A549 (cell line): ENCODE measurements around the gene FPR1. TPM values are rescaled to one million over a fixed set of nuclear protein-coding genes. Genes with fewer than 3 reads are reported as not detected.

ENCODE experiments used
- ATAC-seq, 2 experiments: fragments of 200-7000 bp in 1 of 2; fragments of >200 bp in 1 of 2; cut with Nextera tagmentation in 1 of 2; cut with Tn5 transposase in 1 of 2; 3 replicates each; pipeline versions ENCODE4 v1.8.0 to v1.9.1; 2018 to 2020; ENCODE audit warnings: mild to moderate bottlenecking in 1 of 2, moderate library complexity in 1 of 2
- CTCF ChIA-PET: fragments of 300-600 bp; sonication (Branson Sonifier 250); formaldehyde crosslinking; extraction: SDS; loops from one replicate; lab custom pipeline; 2021; ENCODE audit warnings: antibody characterized with exemption, inconsistent platforms; lab: Yijun Ruan, JAX
- POLR2A ChIA-PET: fragments of 350-600 bp; formaldehyde crosslinking; extraction: SDS; loops from one replicate; lab custom pipeline; 2021; ENCODE audit warnings: antibody characterized with exemption, inconsistent platforms; lab: Yijun Ruan, JAX
- DNase-seq, 2 experiments: peaks; one replicate each; pipeline versions ENCODE4 v3.0.0 to v3.0.0-alpha.2; 2011 to 2016; ENCODE audit warnings: low read depth in 1 of 2, low spot score in 1 of 2
- FAIRE-seq: peaks from 2 replicates; lab custom pipeline; 2011; peaks lifted over from hg19 to GRCh38; lab: Jason Lieb, UNC
- H3K27ac ChIP-seq, 2 experiments: fragments of >200 bp; sonication (Bioruptor Twin); formaldehyde crosslinking; 3 replicates each; pipeline ENCODE4 v1.5.1; 2016 to 2017
- H3K4me1 ChIP-seq: fragments of >200 bp; sonication (Bioruptor Twin); formaldehyde crosslinking; 3 replicates; pipeline ENCODE4 v1.6.1; 2016
- H3K4me2 ChIP-seq: fragments of >200 bp; sonication (Bioruptor Twin); formaldehyde crosslinking; 3 replicates; pipeline ENCODE4 v1.6.1; 2016
- H3K4me3 ChIP-seq: fragments of >200 bp; sonication (Bioruptor Twin); formaldehyde crosslinking; 3 replicates; pipeline ENCODE4 v1.5.1; 2016
- H3K9me3 ChIP-seq: fragments of >200 bp; sonication (Bioruptor Twin); formaldehyde crosslinking; 3 replicates; pipeline ENCODE4 v1.6.1; 2016
- BHLHE40 ChIP-seq: IDR thresholded peaks from 2 replicates; pipeline ENCODE4 v1.6.1; 2012; ENCODE audit warnings: low read depth, low read length, inconsistent platforms
- CBX8 ChIP-seq: fragments of 200-600 bp; sonication (generic); IDR thresholded peaks from 2 replicates; pipeline ENCODE4 v1.6.1; 2016
- CEBPB ChIP-seq, 2 experiments: fragments of >200 bp in 1 of 2; sonication (Bioruptor Twin) in 1 of 2; formaldehyde crosslinking in 1 of 2; IDR thresholded peaks; 2 replicates each; pipeline ENCODE4 v1.6.1; 2012 to 2016
- HDAC2 ChIP-seq: fragments of 200-600 bp; sonication (generic); IDR thresholded peaks from 2 replicates; pipeline ENCODE4 v1.6.1; 2016
- HEYL ChIP-seq: fragments of 250-450 bp; sonication (Bioruptor Pico); IDR thresholded peaks from 2 replicates; pipeline ENCODE4 v1.8.0; 2021; ENCODE audit warnings: mild to moderate bottlenecking, moderate library complexity
- HOXA7 ChIP-seq: fragments of 250-450 bp; sonication (Bioruptor Pico); IDR thresholded peaks from 2 replicates; pipeline ENCODE4 v1.5.0; 2020; ENCODE audit warnings: mild to moderate bottlenecking, moderate library complexity
- HOXB13 ChIP-seq: fragments of 250-450 bp; sonication (Bioruptor Pico); IDR thresholded peaks from 2 replicates; pipeline ENCODE4 v1.5.0; 2020; ENCODE audit warnings: low read depth, mild to moderate bottlenecking, moderate library complexity
- HOXB5 ChIP-seq: fragments of 250-450 bp; sonication (Bioruptor Pico); IDR thresholded peaks from 2 replicates; pipeline ENCODE4 v1.5.0; 2020; ENCODE audit warnings: mild to moderate bottlenecking, moderate library complexity
- MAX ChIP-seq: IDR thresholded peaks from 2 replicates; pipeline ENCODE4 v1.6.1; 2012
- MAZ ChIP-seq: fragments of 150-350 bp; IDR thresholded peaks from 2 replicates; pipeline ENCODE4 v1.6.1; 2014; ENCODE audit warnings: antibody characterized with exemption, low read depth, low read length, borderline replicate concordance
- NFE2L2 ChIP-seq: fragments of 150-350 bp; conservative IDR thresholded peaks from 2 replicates; pipeline ENCODE4 v1.6.1; 2014; ENCODE audit warnings: low read length
- PHF8 ChIP-seq: fragments of 200-600 bp; sonication (generic); IDR thresholded peaks from 2 replicates; pipeline ENCODE4 v1.6.1; 2016; ENCODE audit warnings: low read depth, mild to moderate bottlenecking, antibody characterized with exemption, moderate library complexity, borderline replicate concordance
- REST ChIP-seq: fragments of 200-600 bp; sonication (generic); IDR thresholded peaks from 2 replicates; pipeline ENCODE4 v1.6.1; 2016; ENCODE audit warnings: antibody characterized with exemption, mild to moderate bottlenecking, moderate library complexity
- SREBF2 ChIP-seq: fragments of 450-650 bp; IDR thresholded peaks from 2 replicates; pipeline ENCODE4 v1.6.1; 2014; ENCODE audit warnings: mild to moderate bottlenecking, moderate library complexity
- ZC3H11A ChIP-seq: fragments of 450-650 bp; IDR thresholded peaks from 2 replicates; pipeline ENCODE4 v1.6.1; 2014; ENCODE audit warnings: antibody characterized with exemption, mild to moderate bottlenecking
- WGBS: methylation state at CpG from one replicate; pipeline ENCODE4 v1.1.6; 2017; ENCODE audit errors: missing lambda C conversion rate; 5-methylcytosine and 5-hydroxymethylcytosine counted together
- polyA plus RNA-seq, 4 experiments: library from polyadenylated mRNA; depleted of rRNA in 3 of 4; stranded (reverse); fragments of >200 nt; fragmentation: RNase III in 1 of 4; extraction: RNeasy Plus Mini Kit Qiagen cat#74134 plus additional on column Dnase treatment in 1 of 4; gene quantifications; 2 replicates in 3 of 4; 3 replicates in 1 of 4; pipeline ENCODE4 v1.2.3, GENCODE V29; 2011 to 2017
- TF ChIP-seq, protein P1 (sequence below): fragments of >200 bp; sonication (Bioruptor Twin); formaldehyde crosslinking; IDR thresholded peaks from 3 replicates; pipeline ENCODE4 v1.6.1; 2016
- TF ChIP-seq, protein P2 (sequence below): fragments of 450-650 bp; IDR thresholded peaks from 2 replicates; pipeline ENCODE4 v1.6.1; 2014; ENCODE audit warnings: antibody characterized with exemption

FPR1 gene
- polyA plus RNA-seq, 2 of the 4 experiments (the other 2 are of a cell fraction) = not detected

DNA sequence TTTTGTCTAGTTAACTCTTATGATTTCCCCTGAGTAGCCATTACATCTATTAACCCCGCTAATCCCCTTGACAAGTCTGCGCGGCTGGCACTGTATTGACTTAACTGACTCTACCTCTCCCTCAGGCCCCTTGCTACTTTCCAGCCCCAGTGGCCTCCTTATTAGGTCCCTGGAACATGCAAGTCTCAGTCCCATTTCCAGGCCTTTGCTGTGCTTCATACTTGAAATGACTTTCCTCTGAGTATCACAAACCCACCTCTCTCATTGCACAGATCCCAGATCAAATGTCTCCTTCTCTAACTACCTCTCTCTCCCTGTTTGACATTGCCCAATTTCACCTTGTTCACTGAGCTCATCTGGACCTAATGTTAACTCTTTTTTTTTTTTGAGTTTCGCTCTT is 45.4 kb downstream of the FPR1 start:
- no peak for FAIRE-seq
- POLR2A ChIA-PET = no interaction called here
- Histone ChIP-seq H3K4me1 (peaks cover 23% of the 10 kb centered on the region; the same call in 2 of the 3 replicates), H3K9me3 (no peaks in the 10 kb centered on the region), H3K4me3 (no peak overlapping the region), H3K4me2 (no peak overlapping the region), H3K27ac (no peak overlapping the region)
- TF ChIP-seq CEBPB (IDR thresholded peaks at IDR 0.05) (no peak), BHLHE40 (no peak), HOXB5 (CRISPR knock-in tag) (no peak), ZC3H11A (no peak), CBX8 (no peak), HOXA7 (CRISPR knock-in tag) (no peak)
- TF ChIP-seq, protein P1, sequence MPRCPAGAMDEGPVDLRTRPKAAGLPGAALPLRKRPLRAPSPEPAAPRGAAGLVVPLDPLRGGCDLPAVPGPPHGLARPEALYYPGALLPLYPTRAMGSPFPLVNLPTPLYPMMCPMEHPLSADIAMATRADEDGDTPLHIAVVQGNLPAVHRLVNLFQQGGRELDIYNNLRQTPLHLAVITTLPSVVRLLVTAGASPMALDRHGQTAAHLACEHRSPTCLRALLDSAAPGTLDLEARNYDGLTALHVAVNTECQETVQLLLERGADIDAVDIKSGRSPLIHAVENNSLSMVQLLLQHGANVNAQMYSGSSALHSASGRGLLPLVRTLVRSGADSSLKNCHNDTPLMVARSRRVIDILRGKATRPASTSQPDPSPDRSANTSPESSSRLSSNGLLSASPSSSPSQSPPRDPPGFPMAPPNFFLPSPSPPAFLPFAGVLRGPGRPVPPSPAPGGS = no peak
- TF ChIP-seq, protein P2, sequence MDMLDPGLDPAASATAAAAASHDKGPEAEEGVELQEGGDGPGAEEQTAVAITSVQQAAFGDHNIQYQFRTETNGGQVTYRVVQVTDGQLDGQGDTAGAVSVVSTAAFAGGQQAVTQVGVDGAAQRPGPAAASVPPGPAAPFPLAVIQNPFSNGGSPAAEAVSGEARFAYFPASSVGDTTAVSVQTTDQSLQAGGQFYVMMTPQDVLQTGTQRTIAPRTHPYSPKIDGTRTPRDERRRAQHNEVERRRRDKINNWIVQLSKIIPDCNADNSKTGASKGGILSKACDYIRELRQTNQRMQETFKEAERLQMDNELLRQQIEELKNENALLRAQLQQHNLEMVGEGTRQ = no peak
- DNase-seq = no peak
- CTCF ChIA-PET = interaction anchor here (1.5 kb wide), 1 partner anchor 72 kb away, joined by 5 read pairs; no protein-coding TSS in a partner anchor
- WGBS = 96% methylated on average over 4 of the region's 4 CpGs
- no peak for ATAC-seq

DNA sequence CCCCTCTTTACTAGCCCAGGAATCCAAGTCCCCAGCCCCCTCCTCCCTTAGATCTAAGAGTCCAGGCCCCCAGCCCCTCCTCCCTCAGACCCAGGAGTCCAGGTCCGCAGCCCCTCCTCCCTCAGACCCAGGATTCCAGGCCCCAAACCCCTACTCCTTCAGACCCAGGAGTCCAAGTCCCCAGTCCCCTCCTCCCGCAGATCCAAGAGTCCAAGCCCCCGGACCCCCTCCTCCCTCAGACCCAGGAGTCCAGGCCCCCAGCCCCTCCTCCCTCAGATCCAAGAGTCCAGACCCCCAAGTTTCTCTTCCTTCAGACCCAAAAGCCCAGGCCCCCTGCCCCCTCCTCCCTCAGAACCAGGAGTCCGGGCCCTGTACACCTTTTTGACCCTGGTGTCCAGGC is 47.1 kb downstream of the FPR1 start:
- peak overlapping the region; percentile 93 for H3K4me2 ChIP-seq
- no peaks in the 10 kb centered on the region for H3K9me3 ChIP-seq
- ChIA-PET POLR2A (interaction anchor here (1.2 to 2.6 kb wide), 2 partner anchors 15 to 365 kb away, joined by 4 to 29 read pairs; no protein-coding TSS in a partner anchor), CTCF (interaction anchor here (0.7 to 3.5 kb wide), 5 partner anchors 10 to 48 kb away, joined by 3 to 28 read pairs (median 10); partner anchors contain the start of genes HAS1 and SPACA6)
- FAIRE-seq (no peak), DNase-seq (no peak), ATAC-seq (no peak)
- 90% methylated on average over 1 of the region's 4 CpGs for WGBS
- peak overlapping the region; percentile 87 to 96 for H3K27ac ChIP-seq
- TF ChIP-seq NFE2L2 (no peak), HEYL (CRISPR knock-in tag) (no peak), PHF8 (no peak), SREBF2 (no peak), HDAC2 (no peak), MAX (no peak), REST (no peak), HOXB13 (CRISPR knock-in tag) (no peak), MAZ (no peak)
- peaks cover 23% of the 10 kb centered on the region; the same call in 2 of the 3 replicates for H3K4me1 ChIP-seq
- H3K4me3 ChIP-seq = peak overlapping the region; percentile 54
